Right lobe of liver (tissue), 4 donors: ENCODE data around the gene SLC4A9.

Experiments
- CTCF ChIP-seq, 4 donors: fragments of 200-600 bp in 3 of 4; fragments of 450-650 bp in 1 of 4; IDR thresholded peaks; one replicate each; pipeline versions ENCODE4 v1.5.1 to v1.8.0; 2016 to 2022; ENCODE audit warnings: antibody characterized with exemption in 4 of 4, mild to moderate bottlenecking in 2 of 4
- POLR2A ChIP-seq: fragments of 450-650 bp; IDR thresholded peaks from one replicate; pipeline ENCODE4 v1.6.1; 2017; ENCODE audit warnings: antibody characterized with exemption, mild to moderate bottlenecking
- donor health status: DM: no; HTN: no; CAD: no.
- donor health status: DM: no; HTN: no; CAD: no.
- donor health status: DM: no; HTN: yes; CAD: no.

DNA sequence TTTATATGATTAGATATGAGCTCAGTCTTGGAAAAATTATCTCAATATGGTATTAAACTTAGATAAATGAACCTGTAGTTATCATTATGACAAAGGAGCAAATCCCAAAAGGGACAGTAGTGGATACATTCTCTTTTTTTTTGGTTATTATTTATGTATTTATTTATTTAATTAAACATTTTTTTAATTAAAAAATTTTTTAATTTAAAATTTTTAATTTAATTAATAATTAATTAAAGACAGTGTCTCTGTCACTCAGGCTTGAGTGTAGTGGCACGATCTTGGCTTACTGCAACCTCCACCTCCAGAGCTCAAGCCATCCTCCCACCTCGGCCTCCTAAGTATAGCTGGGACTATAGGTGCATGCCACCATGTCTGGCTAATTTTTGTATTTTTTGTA lies 57.2 kb downstream of the SLC4A9 start:
- TF ChIP-seq CTCF (IDR thresholded peaks at IDR 0.05) = no peak
- no peak for TF ChIP-seq POLR2A
